Hair follicle dermal papilla cell (primary cell): ENCODE results near the gene TNIP3. TPM values are rescaled to one million over a fixed set of nuclear protein-coding genes. Genes with fewer than 3 reads are reported as not detected.

Experiments
- small RNA-seq: library from RNA; depleted of rRNA; stranded (forward); fragments of <200 nt; gene quantifications from one replicate; pipeline ENCODE3, GENCODE V24; 2012
- total RNA-seq: library from RNA; depleted of rRNA; stranded (reverse); fragments of >200 nt; gene quantifications from 2 replicates; pipeline ENCODE4 v1.2.3, GENCODE V29; 2012

TNIP3 gene, protein sequence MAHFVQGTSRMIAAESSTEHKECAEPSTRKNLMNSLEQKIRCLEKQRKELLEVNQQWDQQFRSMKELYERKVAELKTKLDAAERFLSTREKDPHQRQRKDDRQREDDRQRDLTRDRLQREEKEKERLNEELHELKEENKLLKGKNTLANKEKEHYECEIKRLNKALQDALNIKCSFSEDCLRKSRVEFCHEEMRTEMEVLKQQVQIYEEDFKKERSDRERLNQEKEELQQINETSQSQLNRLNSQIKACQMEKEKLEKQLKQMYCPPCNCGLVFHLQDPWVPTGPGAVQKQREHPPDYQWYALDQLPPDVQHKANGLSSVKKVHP
- 1.6 and 2.8 TPM in 2 replicates for total RNA-seq

DNA sequence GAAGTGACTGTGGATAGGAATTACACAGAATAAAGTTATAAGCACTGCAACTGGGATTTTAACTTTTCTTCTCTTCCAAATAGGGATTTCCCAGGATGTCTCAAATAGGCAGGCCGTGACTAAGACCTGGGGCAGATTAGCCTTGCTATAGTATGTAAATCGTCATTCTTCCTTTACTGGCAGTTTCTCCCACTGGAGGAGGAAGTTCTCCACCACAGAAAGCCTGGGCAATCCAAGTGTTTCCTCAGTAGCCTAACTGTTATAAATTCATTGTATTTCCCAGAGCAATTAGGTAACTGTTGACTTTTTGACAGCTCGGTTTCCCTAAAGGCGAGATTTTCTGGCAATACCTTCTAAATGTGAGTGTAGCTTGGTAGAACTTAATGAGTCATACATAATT is at the start of gene TNIP3:
Gene TNIP3, minus strand, starts transcription at position 31 of the 400 bp plus-strand sequence. CDS start 196 bp downstream, outside the sequence.

Small RNAs within 50 kb of the gene (small RNA-seq; reads per million reads assigned to genes)
- gene RNU6-948P, result not detected

Other genes starting within 250 kb of the TNIP3 start
- 28.5 and 56.8 TPM in 2 replicates for gene PRDM5, start 241.6 kb downstream of the TNIP3 start, total RNA-seq
- gene NDNF, start 91.8 kb downstream of the TNIP3 start, total RNA-seq, result 11.8 and 18.7 TPM in 2 replicates
- not detected in 2 replicates for gene QRFPR, start 216.7 kb upstream of the TNIP3 start, total RNA-seq